Upper lobe of left lung (tissue), 4 donors: ENCODE results near the gene DNAH8.

ENCODE experiments used
- CTCF ChIP-seq, 6 experiments: fragments of 450-650 bp in 4 of 6; fragments of 200-600 bp in 2 of 6; sonication (generic) in 2 of 6; IDR thresholded peaks; one replicate each; pipeline ENCODE4 v1.5.1; 2016 to 2019; ENCODE audit warnings: antibody characterized with exemption in 6 of 6
- EP300 ChIP-seq, 4 donors: sonication (generic); formaldehyde crosslinking; IDR thresholded peaks; one replicate each; pipeline ENCODE4 v1.5.1; 2017; ENCODE audit warnings: antibody characterized with exemption in 4 of 4, control low read depth in 2 of 4
- POLR2A ChIP-seq, 4 donors: fragments of 450-650 bp; IDR thresholded peaks; one replicate each; pipeline ENCODE4 v1.5.1; 2016 to 2017; ENCODE audit warnings: antibody characterized with exemption in 4 of 4, mild to moderate bottlenecking in 2 of 4

GRCh38 chr6:38806833-38807232 lies 91.7 kb downstream of the DNAH8 start:
- no peak for TF ChIP-seq CTCF (IDR thresholded peaks at IDR 0.05)
- no peak for TF ChIP-seq EP300 (IDR thresholded peaks at IDR 0.05)
- TF ChIP-seq POLR2A (IDR thresholded peaks at IDR 0.05) = no peak
